ENCODE measurements around the gene ATL3. TPM values are rescaled to one million over a fixed set of nuclear protein-coding genes. Genes with fewer than 3 reads are reported as not detected.
"Not testable (repeated sequence)": the region's sequence is repeated elsewhere in the genome, so short reads cannot be mapped to it uniquely, and the experiment has no call there.

Gene ATL3
- total RNA-seq, 1 experiment from 2014 or later: 52.2 TPM

DNA sequence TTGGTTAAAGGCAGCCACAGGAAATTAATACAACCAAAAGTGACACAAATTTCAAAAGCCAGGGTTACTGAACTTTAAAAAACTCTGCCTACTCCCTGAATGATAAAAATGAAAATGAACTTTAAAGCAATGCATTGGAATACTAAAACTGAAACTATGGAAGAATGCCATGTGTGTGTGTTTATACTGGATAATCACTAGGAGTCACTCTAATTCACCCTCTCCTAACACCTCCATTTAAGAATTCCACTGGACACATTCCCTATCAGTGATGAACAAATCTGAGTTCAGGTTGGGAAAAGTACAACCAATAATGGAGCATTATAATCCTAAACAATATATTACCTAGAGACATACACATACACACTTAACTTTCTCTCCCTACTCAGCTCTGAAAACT, 29.4 kb downstream of the ATL3 start:
- no peak for DNase-seq
- Mint-ChIP-seq H3K4me1 (ENCODE audit: low read depth, unreplicated experiment) (no peaks in the 10 kb centered on the region), H3K36me3 (ENCODE audit: insufficient read depth, unreplicated experiment) (peaks cover 27% of the 10 kb centered on the region), H3K27me3 (ENCODE audit: unreplicated experiment) (no peaks in the 10 kb centered on the region), H3K9me3 (ENCODE audit: low read depth, unreplicated experiment) (no peaks in the 10 kb centered on the region), H3K27ac (ENCODE audit: unreplicated experiment) (no peak overlapping the region), H3K4me3 (ENCODE audit: low read depth, unreplicated experiment) (no peak overlapping the region)
- no TSS peak for BruUV-seq (replicated peaks)
- TF ChIP-seq, protein P1, sequence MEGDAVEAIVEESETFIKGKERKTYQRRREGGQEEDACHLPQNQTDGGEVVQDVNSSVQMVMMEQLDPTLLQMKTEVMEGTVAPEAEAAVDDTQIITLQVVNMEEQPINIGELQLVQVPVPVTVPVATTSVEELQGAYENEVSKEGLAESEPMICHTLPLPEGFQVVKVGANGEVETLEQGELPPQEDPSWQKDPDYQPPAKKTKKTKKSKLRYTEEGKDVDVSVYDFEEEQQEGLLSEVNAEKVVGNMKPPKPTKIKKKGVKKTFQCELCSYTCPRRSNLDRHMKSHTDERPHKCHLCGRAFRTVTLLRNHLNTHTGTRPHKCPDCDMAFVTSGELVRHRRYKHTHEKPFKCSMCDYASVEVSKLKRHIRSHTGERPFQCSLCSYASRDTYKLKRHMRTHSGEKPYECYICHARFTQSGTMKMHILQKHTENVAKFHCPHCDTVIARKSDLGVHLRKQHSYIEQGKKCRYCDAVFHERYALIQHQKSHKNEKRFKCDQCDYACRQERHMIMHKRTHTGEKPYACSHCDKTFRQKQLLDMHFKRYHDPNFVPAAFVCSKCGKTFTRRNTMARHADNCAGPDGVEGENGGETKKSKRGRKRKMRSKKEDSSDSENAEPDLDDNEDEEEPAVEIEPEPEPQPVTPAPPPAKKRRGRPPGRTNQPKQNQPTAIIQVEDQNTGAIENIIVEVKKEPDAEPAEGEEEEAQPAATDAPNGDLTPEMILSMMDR (IDR thresholded peaks at IDR 0.05; ENCODE audit: unreplicated experiment): no peak
- CTCF ChIA-PET: interaction anchor here (1.2 kb wide), 1 partner anchor 11 kb away, joined by 3 read pairs; no protein-coding TSS in a partner anchor
- intact Hi-C loops (cut with micrococcal nuclease; ENCODE audit: unreplicated experiment): loop anchor here (5.0 kb wide), 1 partner anchor 96 kb away; no protein-coding TSS in a partner anchor

DNA sequence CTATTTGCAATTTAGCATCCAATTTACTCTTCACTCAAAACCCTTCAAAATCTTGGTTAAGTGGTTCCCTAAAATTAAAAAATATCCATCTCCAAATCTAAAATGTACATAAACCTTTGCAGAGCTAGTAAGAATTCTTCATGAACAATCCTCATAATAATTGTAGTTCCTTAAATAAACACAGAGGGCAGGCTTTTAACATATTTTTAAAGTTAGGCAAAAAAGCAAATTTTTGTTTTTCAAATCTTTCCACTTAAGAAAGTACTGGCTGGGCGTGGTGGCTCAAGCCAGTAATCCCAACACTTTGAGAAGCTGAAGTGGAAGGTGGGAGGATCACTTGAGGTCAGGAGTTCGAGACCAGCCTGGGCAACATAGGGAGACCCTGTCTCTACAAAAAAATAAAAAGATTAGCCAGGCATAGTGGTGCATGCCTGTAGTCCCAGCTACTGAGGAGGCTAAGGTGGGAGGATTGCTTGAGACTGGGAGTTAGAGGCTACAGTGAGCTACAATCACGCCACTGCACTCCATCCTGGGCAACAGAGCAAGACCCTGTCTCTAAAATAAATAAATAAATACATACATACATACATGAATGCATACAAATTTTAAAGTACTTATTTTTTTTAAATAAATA, 31.9 kb downstream of the ATL3 start:
- TF ChIP-seq, protein P1 (IDR thresholded peaks at IDR 0.05; ENCODE audit: unreplicated experiment): peak; percentile 9
- BruUV-seq (replicated peaks): no TSS peak
- H3K9me3 Mint-ChIP-seq (ENCODE audit: low read depth, unreplicated experiment): no peaks in the 10 kb centered on the region
- H3K4me1 Mint-ChIP-seq (ENCODE audit: low read depth, unreplicated experiment): peaks cover 9% of the 10 kb centered on the region
- intact Hi-C loops (cut with micrococcal nuclease; ENCODE audit: unreplicated experiment): loop anchor here (5.0 to 10.0 kb wide), 3 partner anchors 285 to 605 kb away; no protein-coding TSS in a partner anchor
- DNase-seq: no peak
- H3K27me3 Mint-ChIP-seq (ENCODE audit: unreplicated experiment): no peaks in the 10 kb centered on the region
- H3K27ac Mint-ChIP-seq (ENCODE audit: unreplicated experiment): no peak overlapping the region
- CTCF ChIA-PET: interaction anchor here (0.8 to 0.9 kb wide), 2 partner anchors 47 to 99 kb away, joined by 3 to 4 read pairs; no protein-coding TSS in a partner anchor
- no peak overlapping the region for H3K4me3 Mint-ChIP-seq (ENCODE audit: low read depth, unreplicated experiment)
- peaks cover 33% of the 10 kb centered on the region for H3K36me3 Mint-ChIP-seq (ENCODE audit: insufficient read depth, unreplicated experiment)

GRCh38 chr11:63638436-63638835, 32.7 kb downstream of the ATL3 start:
- not testable (repeated sequence) for H3K27ac Mint-ChIP-seq (ENCODE audit: unreplicated experiment); H3K27me3 Mint-ChIP-seq (ENCODE audit: unreplicated experiment); H3K4me3 Mint-ChIP-seq (ENCODE audit: low read depth, unreplicated experiment); DNase-seq; H3K4me1 Mint-ChIP-seq (ENCODE audit: low read depth, unreplicated experiment); BruUV-seq (replicated peaks); H3K9me3 Mint-ChIP-seq (ENCODE audit: low read depth, unreplicated experiment)
- intact Hi-C loops (cut with micrococcal nuclease; ENCODE audit: unreplicated experiment): loop anchor here (5.0 to 10.0 kb wide), 3 partner anchors 284 to 604 kb away; no protein-coding TSS in a partner anchor
- peaks cover 40% of the 10 kb centered on the region for H3K36me3 Mint-ChIP-seq (ENCODE audit: insufficient read depth, unreplicated experiment)
- CTCF ChIA-PET: interaction anchor here (0.8 to 0.9 kb wide), 2 partner anchors 48 to 99 kb away, joined by 3 to 4 read pairs; no protein-coding TSS in a partner anchor

- H3K9me3 Mint-ChIP-seq (ENCODE audit: low read depth, unreplicated experiment): no peaks in the 10 kb centered on the region
- H3K4me3 Mint-ChIP-seq (ENCODE audit: low read depth, unreplicated experiment): no peak overlapping the region
- peaks cover 48% of the 10 kb centered on the region for H3K36me3 Mint-ChIP-seq (ENCODE audit: insufficient read depth, unreplicated experiment)
- DNase-seq: peak; percentile 80
- H3K27ac Mint-ChIP-seq (ENCODE audit: unreplicated experiment): peak overlapping the region; percentile 93
- CTCF ChIA-PET: interaction anchor here (1.0 to 1.6 kb wide), 4 partner anchors 128 to 358 kb away, joined by 4 to 21 read pairs (median 4); no protein-coding TSS in a partner anchor
- TF ChIP-seq, protein P1 (IDR thresholded peaks at IDR 0.05; ENCODE audit: unreplicated experiment): peak; percentile 62
- H3K4me1 Mint-ChIP-seq (ENCODE audit: low read depth, unreplicated experiment): peaks cover 20% of the 10 kb centered on the region
- BruUV-seq (replicated peaks): no TSS peak
- intact Hi-C loops (cut with micrococcal nuclease; ENCODE audit: unreplicated experiment): loop anchor here (1.0 to 10.0 kb wide), 6 partner anchors 43 to 601 kb away; no protein-coding TSS in a partner anchor
- H3K27me3 Mint-ChIP-seq (ENCODE audit: unreplicated experiment): no peaks in the 10 kb centered on the region
Measured at GRCh38 chr11:63635762-63636465, 35.3 kb downstream of the ATL3 start.
